SH-SY5Y (cell line): ENCODE data around the gene USP32.

ENCODE experiments used
- GATA2 ChIP-seq: IDR thresholded peaks from 2 replicates; pipeline ENCODE4 v1.6.1; 2011; ENCODE audit warnings: mild to moderate bottlenecking, low read depth, low read length
- GATA3 ChIP-seq: IDR thresholded peaks from 2 replicates; pipeline ENCODE4 v1.6.1; 2011; ENCODE audit warnings: low read depth, mild to moderate bottlenecking, low read length, moderate library complexity

DNA sequence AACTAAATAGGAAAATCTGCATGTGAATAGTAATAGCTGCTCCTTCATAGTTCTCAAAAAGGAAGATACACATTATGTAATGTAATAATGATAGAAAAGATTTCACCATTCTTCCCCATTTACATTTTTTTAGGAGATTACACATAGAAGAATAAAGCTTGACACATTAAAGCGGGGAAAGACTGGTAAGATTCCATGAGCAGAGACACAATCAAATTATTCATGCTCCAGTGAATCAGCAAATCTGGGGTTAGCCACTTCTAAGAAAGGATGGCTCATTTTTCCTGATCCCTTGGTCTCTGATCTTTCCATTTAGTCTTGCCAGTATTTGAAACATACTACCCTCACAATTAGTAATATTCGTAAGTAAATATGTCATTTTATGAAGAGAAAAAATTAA is 160.2 kb downstream of the USP32 start:
- TF ChIP-seq GATA2 (no peak), GATA3 (no peak)
